HepG2 (cell line): Measurements from ENCODE around the gene SLC9A5. TPM values are rescaled to one million over a fixed set of nuclear protein-coding genes. Genes with fewer than 3 reads are reported as not detected.

Experiments
- ATAC-seq: fragments of 200-7000 bp; cut with Tn5 transposase; 3 replicates; pipeline ENCODE4 v1.9.1; 2020; ENCODE audit warnings: mild to moderate bottlenecking, moderate library complexity
- BruUV-seq: library from RNA; stranded (reverse); fragments of 400-500 nt; replicated peaks from 2 replicates; lab custom pipeline; 2021; lab: Mats Ljungman, UMichigan
- CTCF ChIA-PET: fragments of 300-600 bp; formaldehyde crosslinking; extraction: SDS; loops from one replicate; lab custom pipeline; 2021; ENCODE audit warnings: low total read pairs, inconsistent platforms, low intra/inter-chr PET ratio; lab: Yijun Ruan, JAX
- POLR2A ChIA-PET: fragments of 350-600 bp; sonication (Branson Sonifier 250); formaldehyde crosslinking; loops from one replicate; lab custom pipeline; 2020; ENCODE audit warnings: antibody characterized with exemption, inconsistent platforms; lab: Yijun Ruan, JAX
- DNase-seq: peaks from one replicate; pipeline ENCODE4 v3.0.0-alpha.2; 2015; ENCODE audit warnings: low spot score
- FAIRE-seq: peaks from 3 replicates; lab custom pipeline; 2011; peaks lifted over from hg19 to GRCh38; lab: Jason Lieb, UNC
- H2AFZ ChIP-seq: one replicate; pipeline ENCODE4 v1.6.1; 2011; ENCODE audit warnings: low read length, inconsistent platforms
- H3K27ac ChIP-seq: fragments of 300-600 bp; 3 replicates; pipeline ENCODE4 v1.8.0; 2011; ENCODE audit warnings: mixed run types, mild to moderate bottlenecking, mixed read lengths, low read length, inconsistent platforms; ENCODE audit not compliant: insufficient read depth; ENCODE audit errors: extremely low read length
- H3K27me3 ChIP-seq, 2 experiments: fragments of 200-600 bp in 1 of 2; 2 replicates in 1 of 2; 3 replicates in 1 of 2; pipeline versions ENCODE4 v1.6.0 to v1.8.0; 2011; ENCODE audit warnings: low read length in 2 of 2, mild to moderate bottlenecking in 2 of 2, moderate library complexity in 2 of 2, inconsistent platforms in 1 of 2; ENCODE audit not compliant: insufficient read depth in 2 of 2, control insufficient read depth in 1 of 2
- H3K36me3 ChIP-seq, 2 experiments: fragments of 200-600 bp in 1 of 2; replicated peaks in 1 of 2; 2 replicates in 1 of 2; 3 replicates in 1 of 2; pipeline versions ENCODE4 v1.5.1 to v1.8.0; 2011; ENCODE audit warnings: low read length in 2 of 2, inconsistent platforms in 1 of 2; ENCODE audit not compliant: insufficient read depth in 2 of 2, control insufficient read depth in 1 of 2
- H3K4me1 ChIP-seq: 2 replicates; pipeline ENCODE4 v1.5.1; 2012; ENCODE audit warnings: low read length, inconsistent platforms; ENCODE audit not compliant: insufficient read depth
- H3K4me2 ChIP-seq: 2 replicates; pipeline ENCODE4 v1.6.0; 2011; ENCODE audit warnings: low read depth, low read length, inconsistent platforms
- H3K4me3 ChIP-seq, 3 experiments: fragments of 200-600 bp in 1 of 3; sonication (generic), shearing (Covaris generic) in 1 of 3; replicated peaks in 1 of 3; 2 replicates each; pipeline ENCODE4 v1.5.1; 2011 to 2016; ENCODE audit warnings: low read length in 3 of 3, inconsistent platforms in 2 of 3, low read depth in 2 of 3, mild to moderate bottlenecking in 2 of 3, control low read depth in 1 of 3, mixed read lengths in 1 of 3; ENCODE audit not compliant: insufficient read depth in 1 of 3
- H3K79me2 ChIP-seq: one replicate; pipeline ENCODE4 v1.6.1; 2011; ENCODE audit warnings: low read length, inconsistent platforms; ENCODE audit not compliant: insufficient read depth
- H3K9ac ChIP-seq: 2 replicates; pipeline ENCODE4 v1.6.0; 2011; ENCODE audit warnings: mild to moderate bottlenecking, low read depth, low read length, inconsistent platforms; ENCODE audit not compliant: insufficient read depth
- H3K9me3 ChIP-seq: 2 replicates; pipeline ENCODE4 v1.5.1; 2012; ENCODE audit warnings: mild to moderate bottlenecking, low read length
- H4K20me1 ChIP-seq: 2 replicates; pipeline ENCODE4 v1.6.0; 2011; ENCODE audit warnings: inconsistent platforms, mild to moderate bottlenecking, low read length, moderate library complexity; ENCODE audit not compliant: insufficient read depth
- AHR ChIP-seq: IDR thresholded peaks from 2 replicates; pipeline ENCODE4 v1.6.1; 2018; ENCODE audit warnings: missing genetic modification reagents, missing compliant biosample characterization
- CEBPG ChIP-seq: IDR thresholded peaks from 2 replicates; pipeline ENCODE4 v1.6.1; 2016
- EED ChIP-seq: sonication (generic); formaldehyde crosslinking; IDR thresholded peaks from 2 replicates; pipeline ENCODE4 v1.5.0; 2020; ENCODE audit warnings: mild to moderate bottlenecking, missing genetic modification reagents
- ESRRA ChIP-seq: sonication (generic); formaldehyde crosslinking; IDR thresholded peaks from 2 replicates; pipeline ENCODE4 v1.5.1; 2020; ENCODE audit warnings: mild to moderate bottlenecking, low read depth, missing genetic modification reagents
- NBN ChIP-seq: fragments of 450-650 bp; conservative IDR thresholded peaks from 2 replicates; pipeline ENCODE4 v1.6.1; 2017
- POLR2A ChIP-seq, 2 experiments: IDR thresholded peaks; 2 replicates each; pipeline ENCODE4 v1.6.1; 2011; ENCODE audit warnings: low read depth in 2 of 2, low read length in 2 of 2, mild to moderate bottlenecking in 1 of 2, moderate library complexity in 1 of 2; ENCODE audit not compliant: insufficient read depth in 1 of 2
- RAD51 ChIP-seq: fragments of 450-650 bp; IDR thresholded peaks from 2 replicates; pipeline ENCODE4 v1.6.1; 2016; ENCODE audit warnings: borderline replicate concordance
- SMC3 ChIP-seq: IDR thresholded peaks from 2 replicates; pipeline ENCODE4 v1.6.1; 2011; ENCODE audit warnings: low read length, improper control_type of control experiment
- ZNF124 ChIP-seq: sonication (generic); formaldehyde crosslinking; IDR thresholded peaks from 2 replicates; pipeline ENCODE4 v1.4.0; 2020; ENCODE audit warnings: missing genetic modification reagents
- ZNF678 ChIP-seq: sonication (generic); formaldehyde crosslinking; IDR thresholded peaks from 2 replicates; pipeline ENCODE4 v1.4.0; 2020; ENCODE audit warnings: mild to moderate bottlenecking, missing genetic modification reagents
- ZNF782 ChIP-seq: sonication (generic); formaldehyde crosslinking; IDR thresholded peaks from 2 replicates; pipeline ENCODE4 v1.4.0; 2020; ENCODE audit warnings: missing genetic modification reagents, mild to moderate bottlenecking, borderline replicate concordance
- WGBS: methylation state at CpG from one replicate; pipeline ENCODE4 v1.1.6; 2017; ENCODE audit warnings: low lambda C conversion rate; 5-methylcytosine and 5-hydroxymethylcytosine counted together
- in situ Hi-C: cut with HindIII; loops from 2 replicates; pipeline ENCODE4 v1.10.0; 2017; ENCODE audit warnings: low pct_unique_long_range_greater_than_20kb; ENCODE audit not compliant: extremely low pct_ligation_motif_present
- intact Hi-C: fragments of 100-400 bp; cut with micrococcal nuclease; formaldehyde crosslinking; loops from one replicate; pipeline ENCODE4 v1.10.0; 2022; ENCODE audit not compliant: unreplicated experiment
- polyA plus RNA-seq, 8 experiments: library from polyadenylated mRNA; depleted of rRNA in 3 of 8; stranded (reverse) in 7 of 8; unstranded in 1 of 8; fragments of >200 nt; fragmentation: Illumina TruSeq in 4 of 8; extraction: Trizol in 4 of 8; gene quantifications; 2 replicates each; pipeline versions ENCODE4 v1.2.1 to v1.2.3, GENCODE V29; 2011 to 2016; ENCODE audit warnings: low read depth in 4 of 8, missing spikeins in 1 of 8, mixed read lengths in 1 of 8; ENCODE audit not compliant: insufficient read depth in 1 of 8
- total RNA-seq, 5 experiments: library from RNA; depleted of rRNA; stranded (reverse); fragments of >200 nt; fragmentation: Illumina TruSeq; extraction: Trizol; gene quantifications; 2 replicates each; pipeline ENCODE4 v1.2.3, GENCODE V29; 2016; ENCODE audit warnings: low read depth in 1 of 5
- TF ChIP-seq, protein P1 (sequence below): sonication (generic); formaldehyde crosslinking; IDR thresholded peaks from 2 replicates; pipeline ENCODE4 v1.4.0; 2020; ENCODE audit warnings: missing genetic modification reagents, borderline replicate concordance
- TF ChIP-seq, protein P2 (sequence below): sonication (generic); formaldehyde crosslinking; IDR thresholded peaks from 2 replicates; pipeline ENCODE4 v1.4.0; 2020; ENCODE audit warnings: missing genetic modification reagents
- TF ChIP-seq, protein P3 (sequence below): sonication (generic); formaldehyde crosslinking; IDR thresholded peaks from 2 replicates; pipeline ENCODE4 v1.4.0; 2020; ENCODE audit warnings: mild to moderate bottlenecking, missing genetic modification reagents

Gene SLC9A5
- total and polyA plus RNA-seq, 2 of the 13 experiments (the other 11 are each of a cell fraction or from before 2014, with no cell fraction given) = 0.58 to 1.4 TPM

DNA sequence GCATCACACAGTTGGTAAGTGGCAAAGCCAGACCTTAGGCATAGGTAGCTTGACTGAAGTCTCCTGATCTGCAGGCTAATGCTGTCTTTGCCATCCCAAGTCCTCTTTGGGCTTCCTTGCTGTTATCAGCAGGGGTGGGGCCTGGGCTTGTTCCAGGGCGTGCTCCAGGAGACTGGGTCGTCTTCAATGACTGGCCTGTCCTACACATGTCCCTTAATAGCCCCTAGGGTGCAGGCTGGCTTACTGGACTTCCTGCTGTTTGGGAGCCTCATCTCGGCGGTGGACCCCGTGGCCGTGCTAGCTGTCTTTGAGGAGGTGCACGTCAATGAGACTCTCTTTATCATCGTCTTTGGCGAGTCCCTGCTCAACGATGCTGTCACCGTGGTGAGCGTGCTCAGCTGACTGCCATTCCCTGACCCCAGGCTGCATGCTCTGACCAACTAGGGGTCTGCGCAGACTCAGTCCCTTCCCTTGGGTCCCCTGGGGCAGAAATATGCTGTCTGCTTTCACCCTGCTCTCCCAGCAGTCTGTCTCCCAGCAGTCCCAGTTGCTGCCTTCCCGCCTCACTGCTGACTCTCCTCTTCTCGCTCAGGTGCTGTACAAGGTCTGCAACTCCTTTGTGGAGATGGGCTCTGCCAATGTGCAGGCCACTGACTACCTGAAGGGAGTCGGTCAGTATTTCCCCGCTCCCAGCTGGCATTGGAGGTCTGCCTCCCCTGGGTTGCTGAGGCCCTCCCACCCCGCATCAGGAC is 6.2 kb downstream of the SLC9A5 start (continued):
- TF ChIP-seq NBN = no peak

DNA sequence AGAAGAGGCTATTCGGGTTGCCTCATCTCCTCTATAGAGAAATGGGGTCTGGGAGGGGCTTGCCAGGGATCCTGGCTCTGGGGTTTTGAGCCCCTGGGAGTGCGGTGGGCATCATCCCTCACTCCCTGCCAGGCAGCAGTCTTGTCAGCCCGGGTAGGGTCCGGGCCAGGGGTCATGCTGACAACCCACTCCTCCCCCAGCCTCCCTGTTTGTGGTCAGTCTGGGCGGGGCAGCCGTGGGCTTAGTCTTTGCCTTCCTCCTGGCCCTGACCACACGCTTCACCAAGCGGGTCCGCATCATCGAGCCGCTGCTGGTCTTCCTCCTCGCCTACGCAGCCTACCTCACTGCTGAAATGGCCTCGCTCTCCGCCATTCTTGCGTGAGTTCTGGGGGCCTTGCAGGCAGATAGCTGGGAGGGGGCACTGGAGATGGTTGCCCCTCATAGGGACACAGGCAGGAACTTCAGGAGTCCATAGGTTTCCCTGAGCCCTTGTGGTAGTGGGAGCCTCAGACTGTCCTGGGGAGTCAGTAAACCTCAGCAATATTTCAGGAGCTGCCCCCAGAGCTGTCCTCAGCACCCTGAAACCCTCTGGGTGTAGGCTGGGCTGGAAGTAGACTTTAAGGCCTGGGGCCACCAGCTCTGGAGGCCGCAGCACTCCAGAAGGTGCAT is 6.9 kb downstream of the SLC9A5 start:
- H3K27me3 ChIP-seq = peaks cover 0 to 1% of the 10 kb centered on the region in 2 experiments; a peak in 1 of 5 replicates
- H3K27ac ChIP-seq = no peak overlapping the region
- no peaks in the 10 kb centered on the region for H4K20me1 ChIP-seq
- intact Hi-C loops = no loop called here
- H3K4me3 ChIP-seq = no peak overlapping the region
- peaks cover 13% of the 10 kb centered on the region for H3K4me1 ChIP-seq
- DNase-seq (no peak), ATAC-seq (no peak), FAIRE-seq (no peak)
- H3K9ac ChIP-seq = no peak overlapping the region
- no peaks in the 10 kb centered on the region for H3K9me3 ChIP-seq
- H3K79me2 ChIP-seq = no peaks in the 10 kb centered on the region
- no peaks in the 10 kb centered on the region for H3K36me3 ChIP-seq
- H2AFZ ChIP-seq = no peak overlapping the region
- in situ Hi-C loops = no loop called here
- no peak overlapping the region for H3K4me2 ChIP-seq
- no peak for TF ChIP-seq AHR (CRISPR knock-in tag)
- TF ChIP-seq, protein P1, sequence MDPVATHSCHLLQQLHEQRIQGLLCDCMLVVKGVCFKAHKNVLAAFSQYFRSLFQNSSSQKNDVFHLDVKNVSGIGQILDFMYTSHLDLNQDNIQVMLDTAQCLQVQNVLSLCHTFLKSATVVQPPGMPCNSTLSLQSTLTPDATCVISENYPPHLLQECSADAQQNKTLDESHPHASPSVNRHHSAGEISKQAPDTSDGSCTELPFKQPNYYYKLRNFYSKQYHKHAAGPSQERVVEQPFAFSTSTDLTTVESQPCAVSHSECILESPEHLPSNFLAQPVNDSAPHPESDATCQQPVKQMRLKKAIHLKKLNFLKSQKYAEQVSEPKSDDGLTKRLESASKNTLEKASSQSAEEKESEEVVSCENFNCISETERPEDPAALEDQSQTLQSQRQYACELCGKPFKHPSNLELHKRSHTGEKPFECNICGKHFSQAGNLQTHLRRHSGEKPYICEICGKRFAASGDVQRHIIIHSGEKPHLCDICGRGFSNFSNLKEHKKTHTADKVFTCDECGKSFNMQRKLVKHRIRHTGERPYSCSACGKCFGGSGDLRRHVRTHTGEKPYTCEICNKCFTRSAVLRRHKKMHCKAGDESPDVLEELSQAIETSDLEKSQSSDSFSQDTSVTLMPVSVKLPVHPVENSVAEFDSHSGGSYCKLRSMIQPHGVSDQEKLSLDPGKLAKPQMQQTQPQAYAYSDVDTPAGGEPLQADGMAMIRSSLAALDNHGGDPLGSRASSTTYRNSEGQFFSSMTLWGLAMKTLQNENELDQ (CRISPR knock-in tag) = no peak
- TF ChIP-seq CEBPG = no peak
- TF ChIP-seq RAD51 = no peak
- TF ChIP-seq, protein P2, sequence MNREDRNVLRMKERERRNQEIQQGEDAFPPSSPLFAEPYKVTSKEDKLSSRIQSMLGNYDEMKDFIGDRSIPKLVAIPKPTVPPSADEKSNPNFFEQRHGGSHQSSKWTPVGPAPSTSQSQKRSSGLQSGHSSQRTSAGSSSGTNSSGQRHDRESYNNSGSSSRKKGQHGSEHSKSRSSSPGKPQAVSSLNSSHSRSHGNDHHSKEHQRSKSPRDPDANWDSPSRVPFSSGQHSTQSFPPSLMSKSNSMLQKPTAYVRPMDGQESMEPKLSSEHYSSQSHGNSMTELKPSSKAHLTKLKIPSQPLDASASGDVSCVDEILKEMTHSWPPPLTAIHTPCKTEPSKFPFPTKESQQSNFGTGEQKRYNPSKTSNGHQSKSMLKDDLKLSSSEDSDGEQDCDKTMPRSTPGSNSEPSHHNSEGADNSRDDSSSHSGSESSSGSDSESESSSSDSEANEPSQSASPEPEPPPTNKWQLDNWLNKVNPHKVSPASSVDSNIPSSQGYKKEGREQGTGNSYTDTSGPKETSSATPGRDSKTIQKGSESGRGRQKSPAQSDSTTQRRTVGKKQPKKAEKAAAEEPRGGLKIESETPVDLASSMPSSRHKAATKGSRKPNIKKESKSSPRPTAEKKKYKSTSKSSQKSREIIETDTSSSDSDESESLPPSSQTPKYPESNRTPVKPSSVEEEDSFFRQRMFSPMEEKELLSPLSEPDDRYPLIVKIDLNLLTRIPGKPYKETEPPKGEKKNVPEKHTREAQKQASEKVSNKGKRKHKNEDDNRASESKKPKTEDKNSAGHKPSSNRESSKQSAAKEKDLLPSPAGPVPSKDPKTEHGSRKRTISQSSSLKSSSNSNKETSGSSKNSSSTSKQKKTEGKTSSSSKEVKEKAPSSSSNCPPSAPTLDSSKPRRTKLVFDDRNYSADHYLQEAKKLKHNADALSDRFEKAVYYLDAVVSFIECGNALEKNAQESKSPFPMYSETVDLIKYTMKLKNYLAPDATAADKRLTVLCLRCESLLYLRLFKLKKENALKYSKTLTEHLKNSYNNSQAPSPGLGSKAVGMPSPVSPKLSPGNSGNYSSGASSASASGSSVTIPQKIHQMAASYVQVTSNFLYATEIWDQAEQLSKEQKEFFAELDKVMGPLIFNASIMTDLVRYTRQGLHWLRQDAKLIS (CRISPR knock-in tag) = no peak
- no peak for TF ChIP-seq POLR2A (IDR thresholded peaks at IDR 0.05; ENCODE audit: insufficient read depth in 1 of 2, low read depth in 2 of 2, low read length in 2 of 2)
- no peak for TF ChIP-seq ZNF782 (CRISPR knock-in tag)
- TF ChIP-seq ZNF124 (CRISPR knock-in tag) = no peak
- no peak for TF ChIP-seq SMC3
- no peak for TF ChIP-seq ESRRA (CRISPR knock-in tag)
- TF ChIP-seq, protein P3, sequence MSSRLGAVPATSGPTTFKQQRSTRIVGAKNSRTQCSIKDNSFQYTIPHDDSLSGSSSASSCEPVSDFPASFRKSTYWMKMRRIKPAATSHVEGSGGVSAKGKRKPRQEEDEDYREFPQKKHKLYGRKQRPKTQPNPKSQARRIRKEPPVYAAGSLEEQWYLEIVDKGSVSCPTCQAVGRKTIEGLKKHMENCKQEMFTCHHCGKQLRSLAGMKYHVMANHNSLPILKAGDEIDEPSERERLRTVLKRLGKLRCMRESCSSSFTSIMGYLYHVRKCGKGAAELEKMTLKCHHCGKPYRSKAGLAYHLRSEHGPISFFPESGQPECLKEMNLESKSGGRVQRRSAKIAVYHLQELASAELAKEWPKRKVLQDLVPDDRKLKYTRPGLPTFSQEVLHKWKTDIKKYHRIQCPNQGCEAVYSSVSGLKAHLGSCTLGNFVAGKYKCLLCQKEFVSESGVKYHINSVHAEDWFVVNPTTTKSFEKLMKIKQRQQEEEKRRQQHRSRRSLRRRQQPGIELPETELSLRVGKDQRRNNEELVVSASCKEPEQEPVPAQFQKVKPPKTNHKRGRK (CRISPR knock-in tag) = no peak
- TF ChIP-seq ZNF678 (CRISPR knock-in tag) = no peak
- no peak for TF ChIP-seq EED (CRISPR knock-in tag)
- 79% methylated on average over 12 of the region's 17 CpGs for WGBS
- CTCF ChIA-PET = no interaction called here
- POLR2A ChIA-PET = no interaction called here
- no TSS peak for BruUV-seq
